ENCODE data around the gene STAT3.

- TF ChIP-seq ZKSCAN8 (CRISPR knock-in tag; IDR thresholded peaks at IDR 0.05) = no peak
- no peak for TF ChIP-seq ELF1 (tag; IDR thresholded peaks at IDR 0.05)
- no peak for TF ChIP-seq IRF9 (tag; IDR thresholded peaks at IDR 0.05)
- TF ChIP-seq ESRRB (CRISPR knock-in tag; IDR thresholded peaks at IDR 0.05; ENCODE audit: borderline replicate concordance) = no peak
- no peak for TF ChIP-seq EZH2 (IDR thresholded peaks at IDR 0.05; ENCODE audit: borderline replicate concordance, low read depth, low read length)
- TF ChIP-seq ZBTB2 (IDR thresholded peaks at IDR 0.05) = no peak
- TF ChIP-seq MEF2D (tag; conservative IDR thresholded peaks at IDR 0.05; ENCODE audit: low read depth) = no peak
- TF ChIP-seq E4F1 (CRISPR knock-in tag; IDR thresholded peaks at IDR 0.05; ENCODE audit: borderline replicate concordance) = no peak
- TF ChIP-seq U2AF1 (optimal IDR thresholded peaks at IDR 0.05; ENCODE audit: low read depth, low read length) = no peak
- no peak for TF ChIP-seq MTF1 (CRISPR knock-in tag; IDR thresholded peaks at IDR 0.05; ENCODE audit: borderline replicate concordance)
- TF ChIP-seq FIP1L1 (IDR thresholded peaks at IDR 0.05; ENCODE audit: low read depth, low read length, poor library complexity, severe bottlenecking) = no peak
- no peak for TF ChIP-seq REST (IDR thresholded peaks at IDR 0.05; ENCODE audit: borderline replicate concordance)
- TF ChIP-seq REST (CRISPR knock-in tag; IDR thresholded peaks at IDR 0.05; ENCODE audit: low read depth) = no peak
Observed at GRCh38 chr17:42404326-42405055, 16.2 kb upstream of the STAT3 start.
